ENCODE measurements around the gene ADM5.
A peak's percentile ranks its signal among the peaks of the same experiment; 100 is the strongest.

The ADM5 gene

DNA sequence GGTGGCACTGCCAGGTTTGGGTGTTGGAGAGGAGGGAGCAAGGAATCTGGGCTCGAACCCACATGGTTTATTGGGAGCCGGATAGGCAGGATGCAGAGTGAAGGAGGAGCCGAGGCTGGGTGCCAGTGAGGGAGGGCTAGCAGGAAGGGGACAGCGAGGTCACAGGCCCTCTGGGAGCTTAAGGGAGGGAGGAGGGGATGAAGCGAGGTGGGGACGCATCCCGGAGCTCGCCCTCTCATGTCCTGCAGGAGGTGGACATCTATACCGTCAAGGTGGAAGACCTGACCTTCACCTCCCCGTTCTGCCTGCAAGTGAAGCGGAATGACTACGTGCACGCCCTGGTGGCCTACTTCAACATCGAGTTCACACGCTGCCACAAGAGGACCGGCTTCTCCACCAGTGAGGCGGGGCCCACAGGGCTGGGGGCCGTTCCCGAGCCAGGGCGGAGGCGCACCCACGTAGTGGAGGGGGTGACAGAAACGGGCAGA is 3.5 kb upstream of the ADM5 start:
- TF ChIP-seq, protein P1, sequence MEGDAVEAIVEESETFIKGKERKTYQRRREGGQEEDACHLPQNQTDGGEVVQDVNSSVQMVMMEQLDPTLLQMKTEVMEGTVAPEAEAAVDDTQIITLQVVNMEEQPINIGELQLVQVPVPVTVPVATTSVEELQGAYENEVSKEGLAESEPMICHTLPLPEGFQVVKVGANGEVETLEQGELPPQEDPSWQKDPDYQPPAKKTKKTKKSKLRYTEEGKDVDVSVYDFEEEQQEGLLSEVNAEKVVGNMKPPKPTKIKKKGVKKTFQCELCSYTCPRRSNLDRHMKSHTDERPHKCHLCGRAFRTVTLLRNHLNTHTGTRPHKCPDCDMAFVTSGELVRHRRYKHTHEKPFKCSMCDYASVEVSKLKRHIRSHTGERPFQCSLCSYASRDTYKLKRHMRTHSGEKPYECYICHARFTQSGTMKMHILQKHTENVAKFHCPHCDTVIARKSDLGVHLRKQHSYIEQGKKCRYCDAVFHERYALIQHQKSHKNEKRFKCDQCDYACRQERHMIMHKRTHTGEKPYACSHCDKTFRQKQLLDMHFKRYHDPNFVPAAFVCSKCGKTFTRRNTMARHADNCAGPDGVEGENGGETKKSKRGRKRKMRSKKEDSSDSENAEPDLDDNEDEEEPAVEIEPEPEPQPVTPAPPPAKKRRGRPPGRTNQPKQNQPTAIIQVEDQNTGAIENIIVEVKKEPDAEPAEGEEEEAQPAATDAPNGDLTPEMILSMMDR (conservative IDR thresholded peaks at IDR 0.05; ENCODE audit: low read depth, low read length): no peak
- DNase-seq (ENCODE audit: low read depth): no peak
- no peak overlapping the region for H3K4me3 ChIP-seq (ENCODE audit: low read depth, low read length)

DNA sequence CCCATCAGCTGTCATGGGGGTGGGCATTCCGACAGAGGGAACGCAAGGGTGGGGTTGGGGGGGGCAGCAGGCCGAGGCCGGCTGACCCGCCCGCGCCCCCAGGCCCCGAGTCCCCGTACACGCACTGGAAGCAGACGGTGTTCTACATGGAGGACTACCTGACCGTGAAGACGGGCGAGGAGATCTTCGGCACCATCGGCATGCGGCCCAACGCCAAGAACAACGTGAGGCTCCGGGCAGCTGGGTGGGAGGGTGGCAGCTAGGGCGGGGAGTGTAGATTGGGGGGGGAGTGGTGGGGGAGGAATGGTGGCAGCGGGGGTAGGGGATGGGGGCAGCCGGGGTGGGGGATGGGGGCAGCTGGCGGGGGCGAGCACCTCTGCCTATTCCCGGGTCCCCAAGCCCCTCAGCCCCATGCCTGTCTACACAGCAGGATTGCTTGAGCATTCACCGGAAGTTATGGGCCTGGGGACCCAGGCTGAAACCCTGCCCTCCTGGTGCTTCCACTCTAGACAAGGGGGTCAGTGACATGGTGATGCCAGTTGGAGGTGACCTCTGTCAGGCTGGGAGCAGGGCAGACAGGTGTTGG is 2.8 kb upstream of the ADM5 start:
- TF ChIP-seq, protein P1 (conservative IDR thresholded peaks at IDR 0.05; ENCODE audit: low read depth, low read length): no peak
- no peak for DNase-seq (ENCODE audit: low read depth)
- H3K4me3 ChIP-seq (ENCODE audit: low read depth, low read length): no peak overlapping the region

DNA sequence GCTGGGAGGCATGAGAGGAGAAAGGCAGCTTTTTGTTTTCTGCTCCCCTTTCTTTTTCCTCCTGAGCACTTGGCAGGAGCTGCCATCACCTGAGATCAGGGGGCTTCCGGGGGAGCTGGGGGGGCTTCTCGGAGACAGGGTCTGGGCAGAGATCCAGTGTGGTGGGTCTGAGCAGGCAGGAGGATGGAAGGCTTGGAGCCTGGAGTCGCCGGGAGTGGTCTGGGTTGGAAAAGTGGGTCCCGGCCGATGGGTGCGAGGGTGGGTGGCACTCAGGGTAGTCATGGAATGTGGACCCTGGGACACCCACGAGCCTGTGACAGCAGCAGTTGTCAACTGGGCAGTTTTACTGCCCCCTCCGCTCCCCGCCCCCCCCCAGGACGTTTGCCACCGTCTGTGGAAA is 2.2 kb upstream of the ADM5 start:
- TF ChIP-seq, protein P1 (conservative IDR thresholded peaks at IDR 0.05; ENCODE audit: low read depth, low read length): no peak
- DNase-seq (ENCODE audit: low read depth): no peak
- H3K4me3 ChIP-seq (ENCODE audit: low read depth, low read length): no peak overlapping the region

DNA sequence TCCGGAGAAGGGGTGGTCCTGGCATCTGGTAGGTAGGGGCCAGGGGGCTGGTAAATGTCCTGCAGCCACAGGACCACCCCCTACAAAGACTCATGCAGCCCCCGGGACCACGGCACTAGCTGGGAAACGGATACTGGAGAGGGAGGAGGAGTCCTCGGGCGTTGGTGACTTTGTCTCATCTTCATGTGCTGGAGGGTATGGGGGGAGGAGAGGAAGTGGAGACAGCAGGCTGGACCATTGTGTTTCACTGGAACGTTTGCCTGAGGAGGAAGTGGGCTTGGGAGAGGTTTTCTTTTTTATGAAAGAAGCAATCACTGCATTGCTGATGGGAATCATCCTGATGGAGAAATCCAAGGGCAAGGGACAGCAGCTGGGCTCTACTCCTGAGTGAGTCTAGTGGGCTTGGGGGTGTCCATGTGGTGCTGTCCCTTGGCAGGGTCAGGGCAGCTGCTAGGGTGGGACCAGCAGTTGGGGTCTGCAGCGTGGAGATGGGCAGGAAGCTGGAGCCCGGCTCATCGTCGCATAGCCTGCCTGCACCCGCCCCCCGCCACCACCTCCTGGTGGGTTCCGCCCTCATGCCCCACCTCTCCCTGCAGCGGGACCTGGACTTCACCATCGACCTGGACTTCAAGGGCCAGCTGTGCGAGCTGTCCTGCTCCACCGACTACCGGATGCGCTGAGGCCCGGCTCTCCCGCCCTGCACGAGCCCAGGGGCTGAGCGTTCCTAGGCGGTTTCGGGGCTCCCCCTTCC is 1.7 kb upstream of the ADM5 start:
- no peak for DNase-seq (ENCODE audit: low read depth)
- TF ChIP-seq, protein P1 (conservative IDR thresholded peaks at IDR 0.05; ENCODE audit: low read depth, low read length): no peak
- no peak overlapping the region for H3K4me3 ChIP-seq (ENCODE audit: low read depth, low read length)

DNA sequence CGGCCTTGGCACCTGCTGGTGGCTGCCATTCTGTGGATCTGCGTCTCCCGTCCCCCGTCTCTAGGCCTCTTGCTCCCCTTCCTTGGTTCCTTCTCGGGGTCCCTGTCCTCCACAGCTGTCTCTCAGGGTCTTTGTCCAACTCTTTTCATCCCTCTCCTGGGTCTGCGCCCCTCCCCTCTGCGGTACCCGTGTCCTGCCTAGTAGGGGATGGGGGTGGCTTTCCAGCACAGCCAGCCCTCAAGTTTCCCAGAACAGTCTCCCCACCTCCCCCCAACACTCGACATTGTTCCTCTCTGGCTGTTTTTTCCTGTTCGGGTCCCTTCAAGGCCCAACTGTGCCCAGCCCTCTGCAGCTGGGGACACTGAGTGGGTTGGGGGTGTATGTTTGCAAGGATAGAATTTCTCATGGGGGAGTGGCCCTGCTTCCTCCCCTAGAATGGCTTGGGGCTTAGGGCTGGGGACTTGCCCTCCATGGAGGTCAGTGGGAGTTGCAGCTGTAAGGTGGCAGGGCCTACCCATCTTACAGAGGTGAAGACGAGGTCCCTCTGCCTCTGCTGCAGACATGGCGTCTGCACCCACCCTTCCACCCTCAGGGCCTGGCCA is 762 bp upstream of the ADM5 start:
- DNase-seq (ENCODE audit: low read depth): no peak
- TF ChIP-seq, protein P1 (conservative IDR thresholded peaks at IDR 0.05; ENCODE audit: low read depth, low read length): no peak
- no peak overlapping the region for H3K4me3 ChIP-seq (ENCODE audit: low read depth, low read length)

DNA sequence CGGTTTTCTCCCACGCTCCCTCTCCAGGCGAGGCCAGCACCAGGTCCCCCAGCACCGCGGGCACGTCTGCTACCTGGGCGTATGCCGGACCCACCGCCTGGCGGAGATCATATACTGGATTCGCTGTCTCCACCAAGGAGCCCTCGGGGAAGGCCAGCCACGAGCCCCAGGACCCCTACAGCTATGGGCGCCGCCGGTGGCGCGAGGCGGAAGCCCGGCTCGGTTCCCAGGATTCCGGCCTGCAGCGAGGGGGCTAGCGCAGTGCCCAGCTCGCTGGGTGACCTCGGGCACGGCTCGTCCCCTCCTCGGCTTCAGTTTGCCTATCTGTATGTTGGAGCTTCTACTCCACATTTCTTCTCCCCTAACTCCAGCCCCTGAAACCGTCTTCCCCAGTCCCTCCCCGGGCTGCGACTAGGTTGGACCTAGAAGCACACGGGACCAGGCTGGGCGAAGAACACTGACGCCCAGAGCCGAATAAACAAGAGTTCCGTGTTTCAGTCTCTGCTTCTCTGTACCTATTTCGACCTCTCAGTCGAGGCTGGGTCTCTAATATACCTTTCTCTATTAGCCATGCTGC is 773 bp downstream of the ADM5 start:
- peak overlapping the region; percentile 50 for H3K4me3 ChIP-seq (ENCODE audit: low read depth, low read length)
- TF ChIP-seq, protein P1 (conservative IDR thresholded peaks at IDR 0.05; ENCODE audit: low read depth, low read length): no peak
- no peak for DNase-seq (ENCODE audit: low read depth)
